ENCODE results near the gene C1QA.

The C1QA gene

GRCh38 chr1:22626237-22627157, 9.9 kb upstream of the C1QA start:
- no peak for TF ChIP-seq CTCF (IDR thresholded peaks at IDR 0.05)
- DNase-seq: no peak
- Histone ChIP-seq H3K27ac (no peak overlapping the region), H3K4me3 (no peak overlapping the region), H3K27me3 (peaks cover 0 to 84% of the 10 kb centered on the region in 2 donors), H3K9me3 (no peaks in the 10 kb centered on the region), H3K4me1 (no peaks in the 10 kb centered on the region), H3K36me3 (no peaks in the 10 kb centered on the region)
- intact Hi-C loops (cut with DNase I; ENCODE audit: low total_unique reads): loop anchor here (2.0 to 10.0 kb wide), 2 partner anchors 62 to 888 kb away; no protein-coding TSS in a partner anchor

- intact Hi-C loops (cut with DNase I; ENCODE audit: low total_unique reads): loop anchor here (2.0 to 10.0 kb wide), 2 partner anchors 63 to 887 kb away; no protein-coding TSS in a partner anchor
- no peak overlapping the region for H3K27ac ChIP-seq
- H3K9me3 ChIP-seq: no peaks in the 10 kb centered on the region
- no peaks in the 10 kb centered on the region for H3K4me1 ChIP-seq
- DNase-seq: no peak
- no peaks in the 10 kb centered on the region for H3K36me3 ChIP-seq
- peaks cover 0 to 82% of the 10 kb centered on the region in 2 donors for H3K27me3 ChIP-seq
- TF ChIP-seq CTCF (IDR thresholded peaks at IDR 0.05): no peak
- no peak overlapping the region for H3K4me3 ChIP-seq
Observed at GRCh38 chr1:22627331-22627730, 9.1 kb upstream of the C1QA start.

- no peaks in the 10 kb centered on the region for H3K36me3 ChIP-seq
- intact Hi-C loops (cut with DNase I; ENCODE audit: low total_unique reads): loop anchor here (10.0 kb wide), 1 partner anchor 886 kb away; no protein-coding TSS in a partner anchor
Observed at GRCh38 chr1:22628698-22629444, 7.6 kb upstream of the C1QA start.

GRCh38 chr1:22629886-22630285, 6.5 kb upstream of the C1QA start:
- H3K36me3 ChIP-seq: no peaks in the 10 kb centered on the region
- no peak for TF ChIP-seq CTCF (IDR thresholded peaks at IDR 0.05)
- intact Hi-C loops (cut with DNase I; ENCODE audit: low total_unique reads): loop anchor here (10.0 kb wide), 1 partner anchor 885 kb away; no protein-coding TSS in a partner anchor
- H3K9me3 ChIP-seq: no peaks in the 10 kb centered on the region
- peaks cover 0 to 80% of the 10 kb centered on the region in 2 donors for H3K27me3 ChIP-seq
- H3K4me3 ChIP-seq: no peak overlapping the region
- H3K27ac ChIP-seq: no peak overlapping the region
- no peak for DNase-seq
- no peaks in the 10 kb centered on the region for H3K4me1 ChIP-seq

More at GRCh38 chr1:22628698-22629444, 7.6 kb upstream of the C1QA start:
- Histone ChIP-seq H3K9me3 (no peaks in the 10 kb centered on the region), H3K27ac (no peak overlapping the region), H3K4me3 (no peak overlapping the region), H3K4me1 (no peaks in the 10 kb centered on the region), H3K27me3 (peaks cover 0 to 81% of the 10 kb centered on the region in 2 donors)
- TF ChIP-seq CTCF (IDR thresholded peaks at IDR 0.05): no peak
- no peak for DNase-seq

GRCh38 chr1:22633697-22634463, 2.5 kb upstream of the C1QA start:
- Histone ChIP-seq H3K27ac (no peak overlapping the region), H3K36me3 (no peaks in the 10 kb centered on the region), H3K4me1 (no peaks in the 10 kb centered on the region), H3K9me3 (no peaks in the 10 kb centered on the region), H3K4me3 (no peak overlapping the region), H3K27me3 (peaks cover 0 to 70% of the 10 kb centered on the region in 2 donors)
- TF ChIP-seq CTCF (IDR thresholded peaks at IDR 0.05): no peak
- DNase-seq: no peak
- intact Hi-C loops (cut with DNase I; ENCODE audit: low total_unique reads): no loop called here
